GM23338 (cell line): ENCODE measurements around the gene TMEM41B. TPM values are rescaled to one million over a fixed set of nuclear protein-coding genes. Genes with fewer than 3 reads are reported as not detected.

Experiments
- ATAC-seq: fragments of 200-7000 bp; cut with Tn5 transposase; 3 replicates; pipeline ENCODE4 v1.9.1; 2020
- DNase-seq: peaks from one replicate; pipeline ENCODE4 v3.0.0-alpha.2; 2015; ENCODE audit warnings: low spot score
- H2AFZ ChIP-seq: fragments of 200-600 bp; sonication (generic); 2 replicates; pipeline ENCODE4 v1.8.0; 2016; ENCODE audit warnings: antibody characterized with exemption, mild to moderate bottlenecking, moderate library complexity
- H3F3A ChIP-seq: fragments of 200-600 bp; sonication (generic); replicated peaks from 2 replicates; pipeline ENCODE4 v1.8.0; 2017; ENCODE audit warnings: antibody characterized with exemption, mixed run types, low read depth
- H3K27ac ChIP-seq: fragments of 200-600 bp; sonication (generic); 2 replicates; pipeline ENCODE4 v1.6.1; 2016; ENCODE audit warnings: low read depth
- H3K27me3 ChIP-seq: fragments of 200-600 bp; sonication (generic); 2 replicates; pipeline ENCODE4 v1.8.0; 2016; ENCODE audit warnings: mild to moderate bottlenecking, mixed run types, moderate library complexity; ENCODE audit not compliant: insufficient read depth
- H3K36me3 ChIP-seq: fragments of 200-600 bp; sonication (generic); 2 replicates; pipeline ENCODE4 v1.8.0; 2016; ENCODE audit warnings: mild to moderate bottlenecking; ENCODE audit not compliant: insufficient read depth
- H3K4me1 ChIP-seq: fragments of 200-600 bp; sonication (generic); 2 replicates; pipeline ENCODE4 v1.8.0; 2016; ENCODE audit warnings: mild to moderate bottlenecking, moderate library complexity; ENCODE audit not compliant: insufficient read depth
- H3K4me2 ChIP-seq: fragments of 200-600 bp; sonication (generic); 2 replicates; pipeline ENCODE4 v1.7.1; 2017; ENCODE audit warnings: mixed run types
- H3K4me3 ChIP-seq: fragments of 200-600 bp; sonication (generic); 2 replicates; pipeline ENCODE4 v1.6.1; 2016; ENCODE audit warnings: mixed run types
- H3K79me2 ChIP-seq: fragments of 200-600 bp; sonication (generic); replicated peaks from 2 replicates; pipeline ENCODE4 v1.8.0; 2017; ENCODE audit warnings: mild to moderate bottlenecking; ENCODE audit not compliant: insufficient read depth
- H3K9me2 ChIP-seq: fragments of 200-600 bp; sonication (generic); 2 replicates; pipeline ENCODE4 v1.8.0; 2017; ENCODE audit not compliant: insufficient read depth
- H4K20me1 ChIP-seq: fragments of 200-600 bp; sonication (generic); replicated peaks from 2 replicates; pipeline ENCODE4 v1.8.0; 2017; ENCODE audit warnings: mild to moderate bottlenecking; ENCODE audit not compliant: insufficient read depth
- H3K27ac Mint-ChIP-seq: 2 replicates; pipeline ENCODE4 v1.8.0; 2020; ENCODE audit warnings: inconsistent platforms, mild to moderate bottlenecking, moderate library complexity, mixed read lengths
- H3K27me3 Mint-ChIP-seq: 3 replicates; pipeline ENCODE4 v1.8.0; 2022; ENCODE audit warnings: low read depth, mild to moderate bottlenecking, moderate library complexity, mixed read lengths, inconsistent platforms; ENCODE audit not compliant: insufficient read depth, poor library complexity
- H3K36me3 Mint-ChIP-seq: 3 replicates; pipeline ENCODE4 v1.8.0; 2021; ENCODE audit warnings: low read depth, mild to moderate bottlenecking, inconsistent platforms, moderate library complexity, mixed read lengths
- H3K4me1 Mint-ChIP-seq: 3 replicates; pipeline ENCODE4 v1.8.0; 2020; ENCODE audit warnings: mild to moderate bottlenecking, inconsistent platforms, mixed read lengths
- H3K4me3 Mint-ChIP-seq: 3 replicates; pipeline ENCODE4 v1.8.0; 2021; ENCODE audit warnings: moderate library complexity, mild to moderate bottlenecking, inconsistent platforms, mixed read lengths
- H3K9me3 Mint-ChIP-seq: 3 replicates; pipeline ENCODE4 v1.8.0; 2020; ENCODE audit warnings: moderate library complexity, mild to moderate bottlenecking, inconsistent platforms, mixed read lengths
- CREB1 ChIP-seq: fragments of 250-450 bp; sonication (Bioruptor Pico); IDR thresholded peaks from 2 replicates; pipeline ENCODE4 v1.5.0; 2020; ENCODE audit warnings: low read depth, mild to moderate bottlenecking, moderate library complexity
- ETS1 ChIP-seq: IDR thresholded peaks from 2 replicates; pipeline ENCODE4 v1.6.1; 2016; ENCODE audit warnings: antibody characterized with exemption
- EZH2 ChIP-seq: fragments of 200-600 bp; sonication (generic); IDR thresholded peaks from one replicate; pipeline ENCODE4 v1.8.0; 2017; ENCODE audit warnings: antibody characterized with exemption, mild to moderate bottlenecking, low read depth; ENCODE audit not compliant: unreplicated experiment
- NANOG ChIP-seq: IDR thresholded peaks from 2 replicates; pipeline ENCODE4 v1.6.1; 2016; ENCODE audit warnings: antibody characterized with exemption, borderline replicate concordance
- POLR2AphosphoS5 ChIP-seq: IDR thresholded peaks from 2 replicates; pipeline ENCODE4 v1.6.1; 2016; ENCODE audit warnings: antibody characterized with exemption, low read depth
- STAT1 ChIP-seq: IDR thresholded peaks from one replicate; pipeline ENCODE4 v1.6.1; 2016; ENCODE audit warnings: antibody characterized with exemption; ENCODE audit not compliant: unreplicated experiment
- ZNF114 ChIP-seq: fragments of 250-450 bp; sonication (Bioruptor Pico); IDR thresholded peaks from 2 replicates; pipeline ENCODE4 v1.5.0; 2020; ENCODE audit warnings: mild to moderate bottlenecking, moderate library complexity
- ZNF331 ChIP-seq: fragments of 250-450 bp; sonication (Bioruptor Pico); IDR thresholded peaks from 2 replicates; pipeline ENCODE4 v1.5.0; 2020; ENCODE audit warnings: low read depth, mild to moderate bottlenecking, moderate library complexity
- ZNF462 ChIP-seq: fragments of 250-450 bp; sonication (Bioruptor Pico); IDR thresholded peaks from 2 replicates; pipeline ENCODE4 v1.5.0; 2020; ENCODE audit warnings: mild to moderate bottlenecking, moderate library complexity
- polyA plus RNA-seq: library from polyadenylated mRNA; unstranded; fragments of >200 nt; fragmentation: Nextera tagmentation; extraction: Ambion mirVana; gene quantifications from 2 replicates; pipeline ENCODE4 v1.2.1, GENCODE V29; 2016
- total RNA-seq: library from RNA; depleted of rRNA; stranded (reverse); fragments of >200 nt; shearing (Covaris generic); gene quantifications from 2 replicates; pipeline ENCODE4 v1.2.3, GENCODE V29; 2014
- TF ChIP-seq, protein P1 (sequence below): IDR thresholded peaks from one replicate; pipeline ENCODE4 v1.6.1; 2018; ENCODE audit warnings: antibody characterized with exemption; ENCODE audit not compliant: unreplicated experiment
- TF ChIP-seq, protein P2 (sequence below), 2 experiments: fragments of 200-600 bp in 1 of 2; sonication (generic) in 1 of 2; conservative IDR thresholded peaks; 2 replicates each; pipeline versions ENCODE4 v1.5.1 to v1.6.1; 2016 to 2017; ENCODE audit warnings: antibody characterized with exemption in 2 of 2, low read depth in 2 of 2, mild to moderate bottlenecking in 2 of 2, moderate library complexity in 1 of 2

TMEM41B gene
- total and polyA plus RNA-seq, 2 experiments from 2014 or later: 34.4 to 53.8 TPM

DNA sequence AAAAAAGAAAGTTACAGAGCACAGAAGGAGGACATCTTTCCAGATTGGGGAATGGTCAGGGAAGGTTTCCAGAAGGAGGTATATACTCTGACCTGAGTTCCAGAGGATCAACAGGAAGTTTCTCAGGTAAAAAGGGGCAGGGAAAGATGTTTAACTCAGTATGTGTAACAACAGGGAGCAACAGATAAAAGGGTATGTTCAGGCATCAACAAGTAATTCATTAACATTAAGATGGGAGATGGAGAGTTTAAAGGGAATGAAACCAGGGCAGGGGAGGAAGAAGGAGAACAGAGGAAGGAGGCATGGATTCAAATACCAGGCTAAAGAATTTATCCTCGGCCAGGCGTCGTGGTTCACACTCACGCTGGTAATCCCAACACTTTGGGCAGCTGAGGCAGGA, 46.7 kb downstream of the TMEM41B start (continued):
- TF ChIP-seq ZNF462 (CRISPR knock-in tag): no peak
- no peak for TF ChIP-seq POLR2AphosphoS5
- TF ChIP-seq NANOG: no peak
- TF ChIP-seq ZNF331 (CRISPR knock-in tag): no peak
- no peak for TF ChIP-seq ETS1

GRCh38 chr11:9266926-9267325, 47.5 kb downstream of the TMEM41B start:
- H2AFZ ChIP-seq: no peak overlapping the region
- Mint-ChIP-seq H3K27ac (no peak overlapping the region), H3K27me3 (peaks cover 15% of the 10 kb centered on the region), H3K4me1 (peaks cover 26% of the 10 kb centered on the region), H3K36me3 (0 out of 3 replicates have a peak, but pooled peaks cover 4% of the 10 kb centered on the region), H3K9me3 (no peaks in the 10 kb centered on the region), H3K4me3 (no peak overlapping the region)
- ATAC-seq (no peak), DNase-seq (no peak)
- peaks cover 21% of the 10 kb centered on the region for H4K20me1 ChIP-seq
- H3K9me2 ChIP-seq: no peaks in the 10 kb centered on the region
- H3F3A ChIP-seq: peaks cover 14% of the 10 kb centered on the region; the same call in 1 of the 2 replicates
- H3K79me2 ChIP-seq: peaks cover 27% of the 10 kb centered on the region
- no peaks in the 10 kb centered on the region for H3K36me3 ChIP-seq
- H3K4me1 ChIP-seq: peaks cover 21% of the 10 kb centered on the region
- H3K27ac ChIP-seq: no peak overlapping the region
- H3K4me3 ChIP-seq: no peak overlapping the region
- H3K4me2 ChIP-seq: no peak overlapping the region
- H3K27me3 ChIP-seq: no peaks in the 10 kb centered on the region
- TF ChIP-seq, protein P1, sequence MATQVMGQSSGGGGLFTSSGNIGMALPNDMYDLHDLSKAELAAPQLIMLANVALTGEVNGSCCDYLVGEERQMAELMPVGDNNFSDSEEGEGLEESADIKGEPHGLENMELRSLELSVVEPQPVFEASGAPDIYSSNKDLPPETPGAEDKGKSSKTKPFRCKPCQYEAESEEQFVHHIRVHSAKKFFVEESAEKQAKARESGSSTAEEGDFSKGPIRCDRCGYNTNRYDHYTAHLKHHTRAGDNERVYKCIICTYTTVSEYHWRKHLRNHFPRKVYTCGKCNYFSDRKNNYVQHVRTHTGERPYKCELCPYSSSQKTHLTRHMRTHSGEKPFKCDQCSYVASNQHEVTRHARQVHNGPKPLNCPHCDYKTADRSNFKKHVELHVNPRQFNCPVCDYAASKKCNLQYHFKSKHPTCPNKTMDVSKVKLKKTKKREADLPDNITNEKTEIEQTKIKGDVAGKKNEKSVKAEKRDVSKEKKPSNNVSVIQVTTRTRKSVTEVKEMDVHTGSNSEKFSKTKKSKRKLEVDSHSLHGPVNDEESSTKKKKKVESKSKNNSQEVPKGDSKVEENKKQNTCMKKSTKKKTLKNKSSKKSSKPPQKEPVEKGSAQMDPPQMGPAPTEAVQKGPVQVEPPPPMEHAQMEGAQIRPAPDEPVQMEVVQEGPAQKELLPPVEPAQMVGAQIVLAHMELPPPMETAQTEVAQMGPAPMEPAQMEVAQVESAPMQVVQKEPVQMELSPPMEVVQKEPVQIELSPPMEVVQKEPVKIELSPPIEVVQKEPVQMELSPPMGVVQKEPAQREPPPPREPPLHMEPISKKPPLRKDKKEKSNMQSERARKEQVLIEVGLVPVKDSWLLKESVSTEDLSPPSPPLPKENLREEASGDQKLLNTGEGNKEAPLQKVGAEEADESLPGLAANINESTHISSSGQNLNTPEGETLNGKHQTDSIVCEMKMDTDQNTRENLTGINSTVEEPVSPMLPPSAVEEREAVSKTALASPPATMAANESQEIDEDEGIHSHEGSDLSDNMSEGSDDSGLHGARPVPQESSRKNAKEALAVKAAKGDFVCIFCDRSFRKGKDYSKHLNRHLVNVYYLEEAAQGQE: no peak
- TF ChIP-seq EZH2 (no peak), ZNF331 (CRISPR knock-in tag) (no peak), ZNF114 (no peak), NANOG (no peak), ETS1 (no peak), STAT1 (no peak), CREB1 (CRISPR knock-in tag) (no peak), POLR2AphosphoS5 (no peak)
- TF ChIP-seq, protein P2, sequence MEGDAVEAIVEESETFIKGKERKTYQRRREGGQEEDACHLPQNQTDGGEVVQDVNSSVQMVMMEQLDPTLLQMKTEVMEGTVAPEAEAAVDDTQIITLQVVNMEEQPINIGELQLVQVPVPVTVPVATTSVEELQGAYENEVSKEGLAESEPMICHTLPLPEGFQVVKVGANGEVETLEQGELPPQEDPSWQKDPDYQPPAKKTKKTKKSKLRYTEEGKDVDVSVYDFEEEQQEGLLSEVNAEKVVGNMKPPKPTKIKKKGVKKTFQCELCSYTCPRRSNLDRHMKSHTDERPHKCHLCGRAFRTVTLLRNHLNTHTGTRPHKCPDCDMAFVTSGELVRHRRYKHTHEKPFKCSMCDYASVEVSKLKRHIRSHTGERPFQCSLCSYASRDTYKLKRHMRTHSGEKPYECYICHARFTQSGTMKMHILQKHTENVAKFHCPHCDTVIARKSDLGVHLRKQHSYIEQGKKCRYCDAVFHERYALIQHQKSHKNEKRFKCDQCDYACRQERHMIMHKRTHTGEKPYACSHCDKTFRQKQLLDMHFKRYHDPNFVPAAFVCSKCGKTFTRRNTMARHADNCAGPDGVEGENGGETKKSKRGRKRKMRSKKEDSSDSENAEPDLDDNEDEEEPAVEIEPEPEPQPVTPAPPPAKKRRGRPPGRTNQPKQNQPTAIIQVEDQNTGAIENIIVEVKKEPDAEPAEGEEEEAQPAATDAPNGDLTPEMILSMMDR (conservative IDR thresholded peaks at IDR 0.05; ENCODE audit: low read depth in 2 of 2): no peak
